WTC11 (cell line): ENCODE results near the gene OMG. TPM values are rescaled to one million over a fixed set of nuclear protein-coding genes. Genes with fewer than 3 reads are reported as not detected.

Source experiments
- KAT7 ChIP-seq: sonication (generic); formaldehyde crosslinking; IDR thresholded peaks from 2 replicates; pipeline ENCODE4 v1.8.1; 2023; ENCODE audit warnings: missing genetic modification reagents, mild to moderate bottlenecking, borderline replicate concordance
- ZNF263 ChIP-seq: sonication (generic); formaldehyde crosslinking; IDR thresholded peaks from 2 replicates; pipeline ENCODE4 v1.8.1; 2022; ENCODE audit warnings: low read depth, mild to moderate bottlenecking, moderate library complexity, missing genetic modification reagents
- total RNA-seq: library from RNA; stranded (reverse); gene quantifications from 3 replicates; pipeline ENCODE4 v1.2.3, GENCODE V29; 2021
- TF ChIP-seq, protein P1 (sequence below): sonication (generic); formaldehyde crosslinking; IDR thresholded peaks from 2 replicates; pipeline ENCODE4 v1.8.0; 2022; ENCODE audit warnings: mild to moderate bottlenecking, missing genetic modification reagents

Gene OMG
- total RNA-seq, 1 experiment from 2014 or later = not detected

DNA sequence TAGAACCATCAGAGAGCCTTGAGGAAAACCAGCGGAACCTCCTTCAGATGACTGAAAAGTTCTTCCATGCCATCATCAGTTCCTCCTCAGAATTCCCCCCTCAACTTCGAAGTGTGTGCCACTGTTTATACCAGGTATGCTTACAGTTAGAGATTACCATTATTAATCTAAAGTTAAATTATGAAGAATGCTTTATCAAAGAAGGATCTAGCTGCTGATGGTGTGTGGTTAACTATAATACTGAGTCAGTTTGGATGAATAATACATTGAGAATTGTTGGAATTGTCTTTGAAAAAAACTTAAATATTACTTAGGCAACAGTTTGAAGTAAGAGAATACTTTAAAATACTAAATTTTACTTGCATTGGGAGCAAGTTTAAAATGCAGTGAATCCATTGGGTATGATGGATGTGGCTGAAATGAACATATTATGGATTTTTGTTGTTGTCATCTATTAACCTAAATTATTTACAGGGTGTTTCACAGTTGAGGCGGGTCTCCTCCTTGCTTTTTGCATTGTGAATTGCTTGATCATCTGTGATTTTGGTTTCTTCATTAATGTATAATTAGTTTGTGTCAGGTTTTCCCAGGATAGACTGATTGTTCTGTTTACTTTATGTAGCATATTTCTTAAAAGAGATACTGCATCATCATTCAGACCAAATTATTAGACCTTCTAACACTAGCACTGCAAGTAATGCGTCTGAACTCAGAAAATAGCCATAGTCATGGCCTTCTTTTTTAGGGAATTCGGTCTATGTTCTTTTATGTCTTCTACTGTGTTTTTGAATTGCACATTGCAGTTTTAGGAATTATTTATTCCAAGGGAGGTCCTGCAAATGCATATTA, 47.8 kb downstream of the OMG start (continued):
- TF ChIP-seq, protein P1, sequence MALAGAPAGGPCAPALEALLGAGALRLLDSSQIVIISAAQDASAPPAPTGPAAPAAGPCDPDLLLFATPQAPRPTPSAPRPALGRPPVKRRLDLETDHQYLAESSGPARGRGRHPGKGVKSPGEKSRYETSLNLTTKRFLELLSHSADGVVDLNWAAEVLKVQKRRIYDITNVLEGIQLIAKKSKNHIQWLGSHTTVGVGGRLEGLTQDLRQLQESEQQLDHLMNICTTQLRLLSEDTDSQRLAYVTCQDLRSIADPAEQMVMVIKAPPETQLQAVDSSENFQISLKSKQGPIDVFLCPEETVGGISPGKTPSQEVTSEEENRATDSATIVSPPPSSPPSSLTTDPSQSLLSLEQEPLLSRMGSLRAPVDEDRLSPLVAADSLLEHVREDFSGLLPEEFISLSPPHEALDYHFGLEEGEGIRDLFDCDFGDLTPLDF (CRISPR knock-in tag) = no peak
- TF ChIP-seq ZNF263 (CRISPR knock-in tag) (no peak), KAT7 (CRISPR knock-in tag) (no peak)

Other genes with a start within 250 kb of the OMG start
- 33.6 to 39.0 TPM (median 35.4 TPM) in 3 replicates for gene NF1, start 202.3 kb downstream of the OMG start, total RNA-seq
- gene EVI2B, start 16.8 kb upstream of the OMG start, total RNA-seq = 0.18 to 0.37 TPM (median 0.25 TPM) in 3 replicates
- 0.09 to 0.16 TPM (median 0.15 TPM) in 3 replicates for gene EVI2A, start 24.4 kb upstream of the OMG start, total RNA-seq
- 47.3 to 54.9 TPM (median 50.9 TPM) in 3 replicates for gene RAB11FIP4, start 94.4 kb upstream of the OMG start, total RNA-seq